ENCODE data around the gene CAV3. TPM values are rescaled to one million over a fixed set of nuclear protein-coding genes. Genes with fewer than 3 reads are reported as not detected.

CAV3 gene
- total RNA-seq, 2 experiments from 2014 or later = not detected

GRCh38 chr3:8757551-8758518 lies 24.2 kb downstream of the CAV3 start:
- no peak overlapping the region for H3K27ac Mint-ChIP-seq
- H3K27me3 Mint-ChIP-seq = no peaks in the 10 kb centered on the region
- intact Hi-C loops (cut with micrococcal nuclease) = no loop called here
- no peaks in the 10 kb centered on the region for H3K36me3 Mint-ChIP-seq
- no peaks in the 10 kb centered on the region for H3K4me1 Mint-ChIP-seq (ENCODE audit: low read depth)
- no peak overlapping the region for H3K4me3 Mint-ChIP-seq
- no peaks in the 10 kb centered on the region for H3K9me3 Mint-ChIP-seq
- ChIA-PET CTCF (interaction anchor here (1.5 kb wide), 1 partner anchor 11 kb away, joined by 7 read pairs; the partner anchor contains the start of gene OXTR), POLR2A (no interaction called here)
- DNase-seq = no peak

- Mint-ChIP-seq H3K4me1 (ENCODE audit: low read depth) (no peaks in the 10 kb centered on the region), H3K4me3 (no peak overlapping the region), H3K27me3 (no peaks in the 10 kb centered on the region), H3K36me3 (no peaks in the 10 kb centered on the region), H3K9me3 (no peaks in the 10 kb centered on the region), H3K27ac (no peak overlapping the region)
- intact Hi-C loops (cut with micrococcal nuclease) = no loop called here
- ChIA-PET CTCF (interaction anchor here (1.5 kb wide), 1 partner anchor 10 kb away, joined by 7 read pairs; the partner anchor contains the start of gene OXTR), POLR2A (no interaction called here)
- no peak for DNase-seq
Measured at GRCh38 chr3:8759038-8759707, 25.6 kb downstream of the CAV3 start.

GRCh38 chr3:8760091-8760490 lies 26.5 kb downstream of the CAV3 start:
- no peaks in the 10 kb centered on the region for H3K27me3 Mint-ChIP-seq
- no peak overlapping the region for H3K27ac Mint-ChIP-seq
- POLR2A ChIA-PET = no interaction called here
- CTCF ChIA-PET = no interaction called here
- no peaks in the 10 kb centered on the region for H3K36me3 Mint-ChIP-seq
- no peak for DNase-seq
- intact Hi-C loops (cut with micrococcal nuclease) = no loop called here
- no peak overlapping the region for H3K4me3 Mint-ChIP-seq
- no peaks in the 10 kb centered on the region for H3K4me1 Mint-ChIP-seq (ENCODE audit: low read depth)
- H3K9me3 Mint-ChIP-seq = no peaks in the 10 kb centered on the region

GRCh38 chr3:8760506-8760905 lies 26.9 kb downstream of the CAV3 start:
- Mint-ChIP-seq H3K4me3 (no peak overlapping the region), H3K9me3 (no peaks in the 10 kb centered on the region), H3K4me1 (ENCODE audit: low read depth) (no peaks in the 10 kb centered on the region), H3K27me3 (no peaks in the 10 kb centered on the region), H3K27ac (no peak overlapping the region), H3K36me3 (no peaks in the 10 kb centered on the region)
- no peak for DNase-seq
- POLR2A ChIA-PET = no interaction called here
- intact Hi-C loops (cut with micrococcal nuclease) = no loop called here
- CTCF ChIA-PET = no interaction called here

GRCh38 chr3:8761866-8762265 lies 28.3 kb downstream of the CAV3 start:
- POLR2A ChIA-PET = no interaction called here
- H3K4me1 Mint-ChIP-seq (ENCODE audit: low read depth) = no peaks in the 10 kb centered on the region
- intact Hi-C loops (cut with micrococcal nuclease) = no loop called here
- no peak overlapping the region for H3K4me3 Mint-ChIP-seq
- H3K9me3 Mint-ChIP-seq = no peaks in the 10 kb centered on the region
- H3K27me3 Mint-ChIP-seq = no peaks in the 10 kb centered on the region
- CTCF ChIA-PET = interaction anchor here (0.5 kb wide), 1 partner anchor 60 kb away, joined by 3 read pairs; no protein-coding TSS in a partner anchor
- DNase-seq = no peak
- no peaks in the 10 kb centered on the region for H3K36me3 Mint-ChIP-seq
- H3K27ac Mint-ChIP-seq = no peak overlapping the region

GRCh38 chr3:8762607-8763377 lies 29.2 kb downstream of the CAV3 start:
- peaks cover 1% of the 10 kb centered on the region for H3K27me3 Mint-ChIP-seq
- no peaks in the 10 kb centered on the region for H3K36me3 Mint-ChIP-seq
- H3K9me3 Mint-ChIP-seq = no peaks in the 10 kb centered on the region
- H3K27ac Mint-ChIP-seq = no peak overlapping the region
- ChIA-PET POLR2A (no interaction called here), CTCF (no interaction called here)
- no peak overlapping the region for H3K4me3 Mint-ChIP-seq
- DNase-seq = no peak
- intact Hi-C loops (cut with micrococcal nuclease) = no loop called here
- H3K4me1 Mint-ChIP-seq (ENCODE audit: low read depth) = no peaks in the 10 kb centered on the region

- Mint-ChIP-seq H3K27ac (no peak overlapping the region), H3K9me3 (no peaks in the 10 kb centered on the region), H3K4me3 (no peak overlapping the region), H3K4me1 (ENCODE audit: low read depth) (peaks cover 13% of the 10 kb centered on the region), H3K36me3 (no peaks in the 10 kb centered on the region), H3K27me3 (peaks cover 15% of the 10 kb centered on the region)
- ChIA-PET POLR2A (no interaction called here), CTCF (no interaction called here)
- intact Hi-C loops (cut with micrococcal nuclease) = no loop called here
- DNase-seq = no peak
Measured at GRCh38 chr3:8764528-8764927, 30.9 kb downstream of the CAV3 start.

- H3K36me3 Mint-ChIP-seq = no peaks in the 10 kb centered on the region
- peaks cover 15% of the 10 kb centered on the region for H3K4me1 Mint-ChIP-seq (ENCODE audit: low read depth)
- no peak overlapping the region for H3K4me3 Mint-ChIP-seq
- intact Hi-C loops (cut with micrococcal nuclease) = loop anchor here (5.0 kb wide), 2 partner anchors 197 to 537 kb away; partner anchors contain the start of gene RAD18
- H3K27ac Mint-ChIP-seq = no peak overlapping the region
- H3K27me3 Mint-ChIP-seq = peaks cover 25% of the 10 kb centered on the region
- ChIA-PET POLR2A (no interaction called here), CTCF (no interaction called here)
- no peaks in the 10 kb centered on the region for H3K9me3 Mint-ChIP-seq
- no peak for DNase-seq
Measured at GRCh38 chr3:8765528-8765927, 31.9 kb downstream of the CAV3 start.

- intact Hi-C loops (cut with micrococcal nuclease) = loop anchor here (5.0 kb wide), 2 partner anchors 196 to 536 kb away; partner anchors contain the start of gene RAD18
- no peaks in the 10 kb centered on the region for H3K9me3 Mint-ChIP-seq
- ChIA-PET CTCF (interaction anchor here (0.7 kb wide), 1 partner anchor 119 kb away, joined by 3 read pairs; no protein-coding TSS in a partner anchor), POLR2A (no interaction called here)
- peaks cover 15% of the 10 kb centered on the region for H3K4me1 Mint-ChIP-seq (ENCODE audit: low read depth)
- DNase-seq = no peak
- H3K27ac Mint-ChIP-seq = no peak overlapping the region
- H3K36me3 Mint-ChIP-seq = no peaks in the 10 kb centered on the region
- no peak overlapping the region for H3K4me3 Mint-ChIP-seq
- peaks cover 25% of the 10 kb centered on the region for H3K27me3 Mint-ChIP-seq
Measured at GRCh38 chr3:8766148-8766547, 32.5 kb downstream of the CAV3 start.

GRCh38 chr3:8767256-8767666 lies 33.7 kb downstream of the CAV3 start:
- Mint-ChIP-seq H3K9me3 (no peaks in the 10 kb centered on the region), H3K36me3 (no peaks in the 10 kb centered on the region), H3K27me3 (peaks cover 30% of the 10 kb centered on the region), H3K4me3 (no peak overlapping the region), H3K27ac (no peak overlapping the region), H3K4me1 (ENCODE audit: low read depth) (peaks cover 15% of the 10 kb centered on the region)
- CTCF ChIA-PET = no interaction called here
- POLR2A ChIA-PET = no interaction called here
- DNase-seq = no peak
- intact Hi-C loops (cut with micrococcal nuclease) = loop anchor here (5.0 kb wide), 2 partner anchors 195 to 535 kb away; partner anchors contain the start of gene RAD18

GRCh38 chr3:8767667-8768363 lies 34.2 kb downstream of the CAV3 start:
- no peaks in the 10 kb centered on the region for H3K36me3 Mint-ChIP-seq
- H3K4me1 Mint-ChIP-seq (ENCODE audit: low read depth) = peaks cover 15% of the 10 kb centered on the region
- intact Hi-C loops (cut with micrococcal nuclease) = loop anchor here (5.0 kb wide), 2 partner anchors 194 to 534 kb away; partner anchors contain the start of gene RAD18
- ChIA-PET CTCF (interaction anchor here (0.9 kb wide), 1 partner anchor 10 kb away, joined by 3 read pairs; no protein-coding TSS in a partner anchor), POLR2A (no interaction called here)
- no peaks in the 10 kb centered on the region for H3K9me3 Mint-ChIP-seq
- peaks cover 30% of the 10 kb centered on the region for H3K27me3 Mint-ChIP-seq
- no peak overlapping the region for H3K27ac Mint-ChIP-seq
- no peak overlapping the region for H3K4me3 Mint-ChIP-seq
- peak; percentile 35 for DNase-seq
